HT1080 (cell line): ENCODE measurements around the gene SLC4A2. TPM values are rescaled to one million over a fixed set of nuclear protein-coding genes. Genes with fewer than 3 reads are reported as not detected.

Experiments used
- DNase-seq: peaks from one replicate; pipeline ENCODE4 v3.0.0-alpha.2; 2015; ENCODE audit warnings: low read depth
- total RNA-seq: library from RNA; depleted of rRNA; stranded (reverse); fragments of >200 nt; shearing (Covaris generic); gene quantifications from 2 replicates; pipeline ENCODE4 v1.2.3, GENCODE V29; 2014

The SLC4A2 gene
- total RNA-seq, 1 experiment from 2014 or later = 146 TPM

- no peak for DNase-seq
Measured at GRCh38 chr7:151062111-151062398, 2.7 kb downstream of the SLC4A2 start.

- DNase-seq = no peak
Measured at GRCh38 chr7:151062399-151063211, 3.2 kb downstream of the SLC4A2 start.

- no peak for DNase-seq
Measured at GRCh38 chr7:151063212-151063561, 3.8 kb downstream of the SLC4A2 start.

- DNase-seq = no peak
Measured at GRCh38 chr7:151064454-151064853, 5.1 kb downstream of the SLC4A2 start.

- DNase-seq = no peak
Measured at GRCh38 chr7:151064993-151065392, 5.6 kb downstream of the SLC4A2 start.

- DNase-seq = no peak
Measured at GRCh38 chr7:151065516-151065915, 6.1 kb downstream of the SLC4A2 start.

- DNase-seq = no peak
Measured at GRCh38 chr7:151066273-151066974, 7.0 kb downstream of the SLC4A2 start.

GRCh38 chr7:151068069-151068773, 8.8 kb downstream of the SLC4A2 start:
- DNase-seq = no peak

GRCh38 chr7:151069841-151070573, 10.6 kb downstream of the SLC4A2 start:
- DNase-seq = no peak

- no peak for DNase-seq
Measured at GRCh38 chr7:151070574-151070960, 11.2 kb downstream of the SLC4A2 start.

- DNase-seq = no peak
Measured at GRCh38 chr7:151071032-151071866, 11.9 kb downstream of the SLC4A2 start.

GRCh38 chr7:151073990-151074389, 14.6 kb downstream of the SLC4A2 start:
- no peak for DNase-seq

GRCh38 chr7:151074817-151075661, 15.7 kb downstream of the SLC4A2 start:
- DNase-seq = no peak

- no peak for DNase-seq
Measured at GRCh38 chr7:151075662-151075971, 16.2 kb downstream of the SLC4A2 start.

GRCh38 chr7:151075978-151076426, 16.6 kb downstream of the SLC4A2 start:
- DNase-seq = no peak

GRCh38 chr7:151076863-151077704, 17.7 kb downstream of the SLC4A2 start:
- DNase-seq = no peak

- DNase-seq = no peak
Measured at GRCh38 chr7:151077705-151078232, 18.4 kb downstream of the SLC4A2 start.

GRCh38 chr7:151078233-151079040, 19.0 kb downstream of the SLC4A2 start:
- DNase-seq = no peak
